Psoas muscle (tissue), 8 donors: ENCODE data around the gene C16orf74. TPM values are rescaled to one million over a fixed set of nuclear protein-coding genes. Genes with fewer than 3 reads are reported as not detected.

Experiments used
- ATAC-seq, 4 donors: fragments of 200-7000 bp; cut with Tn5 transposase; one replicate each; pipeline ENCODE4 v1.9.1; 2020; ENCODE audit warnings: moderate library complexity in 3 of 4, mild to moderate bottlenecking in 2 of 4
- DNase-seq, 2 donors: peaks; one replicate each; pipeline ENCODE4 v3.0.0-alpha.2; 2020
- H3K27ac ChIP-seq: fragments of 200-600 bp; one replicate; pipeline ENCODE4 v1.8.0; 2022
- H3K27me3 ChIP-seq, 3 donors: fragments of 200-600 bp in 1 of 3; one replicate each; pipeline versions ENCODE4 v1.6.1 to v1.8.0; 2013 to 2022; ENCODE audit warnings: low read length in 2 of 3, mild to moderate bottlenecking in 2 of 3, moderate library complexity in 1 of 3; ENCODE audit not compliant: insufficient read depth in 3 of 3
- H3K36me3 ChIP-seq, 2 donors: fragments of 200-600 bp in 1 of 2; one replicate each; pipeline versions ENCODE4 v1.6.1 to v1.8.0; 2013 to 2022; ENCODE audit warnings: low read depth in 1 of 2, mild to moderate bottlenecking in 1 of 2, moderate library complexity in 1 of 2; ENCODE audit not compliant: insufficient read depth in 1 of 2
- H3K4me1 ChIP-seq: fragments of 200-600 bp; one replicate; pipeline ENCODE4 v1.8.0; 2022
- H3K4me3 ChIP-seq: fragments of 200-600 bp; one replicate; pipeline ENCODE4 v1.8.0; 2022; ENCODE audit warnings: mild to moderate bottlenecking
- H3K9me3 ChIP-seq: fragments of 200-600 bp; one replicate; pipeline ENCODE4 v1.8.0; 2022
- CTCF ChIP-seq: fragments of 200-600 bp; IDR thresholded peaks from one replicate; pipeline ENCODE4 v1.8.0; 2022; ENCODE audit warnings: antibody characterized with exemption
- WGBS, 3 donors: extraction: QIAGEN DNeasy Blood & Tissue Kit; methylation state at CpG; one replicate each; pipeline versions ENCODE4 v1.1.6 to v1.1.7; 2013; 5-methylcytosine and 5-hydroxymethylcytosine counted together
- intact Hi-C, 2 donors: fragments of 100-400 bp; cut with DNase I; formaldehyde crosslinking; loops; one replicate each; pipeline versions ENCODE4 v1.11.0 to v1.14.2; 2022
- polyA plus RNA-seq, 3 donors: library from polyadenylated mRNA; stranded (reverse); fragments of 200-250 nt; gene quantifications; one replicate each; pipeline ENCODE4 v1.2.3, GENCODE V29; 2013
- total RNA-seq, 4 donors: library from RNA; stranded (reverse); fragmentation: NEBNext Ultra II Directional in 2 of 4; extraction: Animal tissue kit (Norgen Biotek cat#: 25700) in 2 of 4; gene quantifications; one replicate each; pipeline versions ENCODE4 v1.2.1 to v1.2.4, GENCODE V29; 2021 to 2023
- donor health status: healthy with polysubstance abuse.
- donor health status: DM: no; HTN: no; CAD: no; lungs with moderate emphysema.
- donor health status: Bipolar disorder and iron deficiency.
- donor health status: healthy.
- donor health status: DM: yes; HTN: yes; CAD: no.
- donor health status: DM: no; HTN: no; CAD: no.
- donor health status: DM: no; HTN: no; CAD: no.
- donor health status: DM: yes; HTN: yes; CAD: no.

Gene C16orf74
- total and polyA plus RNA-seq, 7 donors: 0.13 to 3.8 (median 0.24) TPM; not detected in 2

GRCh38 chr16:85689285-85689949 lies 61.5 kb downstream of the C16orf74 start:
- intact Hi-C loops: no loop called here
- Histone ChIP-seq H3K27me3 (no peaks in the 10 kb centered on the region), H3K4me1 (no peaks in the 10 kb centered on the region), H3K9me3 (no peaks in the 10 kb centered on the region), H3K27ac (no peak overlapping the region), H3K4me3 (peak overlapping the region; percentile 80), H3K36me3 (no peaks in the 10 kb centered on the region)
- no peak for DNase-seq
- 35 to 41% (median 38%) methylated on average over 27 of the region's 27 CpGs for whole genome bisulfite sequencing, 3 donors
- no peak for TF ChIP-seq CTCF
- ATAC-seq: peak in 1 of 4 donors; percentile 12

DNA sequence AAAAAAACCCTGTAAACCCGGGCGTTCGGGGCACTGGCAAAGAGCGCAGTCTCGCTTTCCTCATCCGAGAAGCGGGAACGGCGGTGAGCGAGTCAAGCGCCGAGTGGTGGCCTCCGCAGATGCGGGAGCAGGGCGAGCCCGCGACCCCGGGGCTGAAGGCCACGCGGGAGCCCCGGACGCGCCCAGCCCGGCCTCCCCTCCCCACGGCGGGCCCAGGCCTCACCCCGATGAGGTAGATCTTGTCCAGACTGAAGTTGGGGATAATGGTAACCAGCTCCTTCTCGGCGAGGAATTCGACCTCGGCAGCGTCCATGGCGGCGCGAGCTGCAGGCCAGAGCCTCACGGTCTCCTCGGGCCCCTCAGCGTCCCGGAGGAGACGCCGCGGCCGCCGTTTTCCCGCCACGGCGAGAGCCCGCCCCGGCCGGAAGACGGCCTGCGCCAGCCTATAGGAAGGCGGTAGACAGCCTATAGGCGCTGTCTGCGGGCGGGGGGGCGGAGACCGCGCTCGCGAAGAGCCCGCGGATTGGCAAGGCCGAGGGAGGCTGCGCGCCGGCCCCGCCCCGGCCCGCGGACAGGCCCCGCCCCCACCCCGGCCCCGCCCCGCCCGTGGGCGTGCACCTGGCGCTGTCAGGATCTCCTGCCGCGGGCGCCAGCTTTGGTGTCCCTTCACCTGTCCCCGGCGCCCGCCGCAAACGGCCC lies 62.2 kb downstream of the C16orf74 start, which contains the start of gene GINS2:
GINS2 (minus strand) TSS at position 369 of the 699 bp plus-strand sequence; CDS start at position 313, 56 bp downstream.
- DNase-seq (peak; percentile 92 to 95), ATAC-seq (peak; percentile 98 to 99 (median 99))
- Histone ChIP-seq H3K27ac (no peak within 1 kb of the TSS), H3K36me3 (no peaks in the 10 kb centered on the region), H3K4me3 (peak within 1 kb of the TSS; percentile 80), H3K9me3 (no peaks in the 10 kb centered on the region), H3K27me3 (no peaks in the 10 kb centered on the region), H3K4me1 (no peaks in the 10 kb centered on the region)
- intact Hi-C loops: no loop called here
- 1% methylated on average over 27 to 86 of the region's 86 CpGs for WGBS, 3 donors
- no peak for TF ChIP-seq CTCF

DNA sequence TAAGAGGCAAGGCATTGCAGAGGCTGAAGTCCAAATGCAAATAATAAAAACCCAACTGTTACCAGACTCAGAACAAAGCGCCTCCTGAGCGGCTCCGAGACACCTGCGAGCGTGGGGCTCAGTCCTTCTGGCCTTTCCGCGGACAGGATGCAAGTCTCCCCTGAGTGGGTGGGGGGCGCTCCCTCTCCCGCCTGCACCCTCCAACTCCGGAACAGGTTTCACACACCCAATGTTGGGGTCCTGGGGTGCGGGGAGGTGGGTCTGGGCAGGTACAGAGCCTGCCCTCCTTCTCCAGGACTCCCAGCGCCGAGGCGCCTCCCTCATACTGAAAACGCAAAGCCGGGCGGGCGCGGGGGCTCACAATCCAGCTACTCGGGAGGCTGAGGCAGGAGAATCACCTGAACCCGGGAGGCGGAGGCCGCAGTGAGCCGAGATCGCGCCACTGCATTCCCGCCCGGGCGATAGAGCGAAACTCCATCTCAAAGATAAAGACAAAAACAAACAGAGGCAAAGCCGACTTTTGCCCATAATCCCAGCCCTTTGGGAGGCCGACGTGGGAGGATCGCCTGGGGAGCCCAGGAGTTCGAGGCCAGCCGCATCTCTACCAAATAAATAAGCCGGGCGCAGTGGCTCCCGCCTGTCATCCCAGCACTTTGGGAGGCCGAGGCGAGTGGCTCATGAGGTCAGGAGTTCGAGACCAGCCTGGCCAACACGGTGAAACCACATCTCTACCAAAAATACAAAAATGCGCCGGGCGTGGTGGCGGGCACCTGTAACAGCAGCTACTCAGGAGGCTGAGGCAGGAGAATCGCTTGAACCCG lies 63.0 kb downstream of the C16orf74 start:
- intact Hi-C loops: no loop called here
- WGBS, 3 donors: 74 to 78% (median 77%) methylated on average over 49 of the region's 49 CpGs
- no peaks in the 10 kb centered on the region for H3K9me3 ChIP-seq

More for the DNA sequence above, 63.0 kb downstream of the C16orf74 start:
- Histone ChIP-seq H3K27ac (no peak overlapping the region), H3K4me1 (peaks cover 5% of the 10 kb centered on the region), H3K36me3 (no peaks in the 10 kb centered on the region), H3K27me3 (no peaks in the 10 kb centered on the region), H3K4me3 (peak overlapping the region; percentile 80)
- no peak for TF ChIP-seq CTCF
- no peak for ATAC-seq
- no peak for DNase-seq
